HL-60 (cell line): ENCODE results near the gene CPLX3.
A peak's percentile ranks its signal among the peaks of the same experiment; 100 is the strongest.

ENCODE experiments used
- DNase-seq, 2 experiments: peaks; one replicate each; pipeline ENCODE4 v3.0.0-alpha.2; 2010 to 2020; ENCODE audit warnings: low read depth in 1 of 2, low spot score in 1 of 2
- H3K27ac ChIP-seq: fragments of 250-450 bp; sonication (Bioruptor Pico); replicated peaks from 2 replicates; pipeline ENCODE4 v1.5.1; 2020; ENCODE audit warnings: mild to moderate bottlenecking, moderate library complexity
- H3K27me3 ChIP-seq: fragments of 250-450 bp; sonication (Bioruptor Pico); 2 replicates; pipeline ENCODE4 v1.5.1; 2021; ENCODE audit warnings: mild to moderate bottlenecking, moderate library complexity; ENCODE audit not compliant: insufficient read depth, poor library complexity, severe bottlenecking
- H3K4me3 ChIP-seq: replicated peaks from 2 replicates; pipeline ENCODE4 v1.5.1; 2011; ENCODE audit warnings: mild to moderate bottlenecking, control low read depth, low read length; ENCODE audit not compliant: insufficient read depth
- CTCF ChIP-seq: IDR thresholded peaks from one replicate; pipeline ENCODE4 v1.5.1; 2011; ENCODE audit warnings: low read length, control low read depth, inconsistent platforms; ENCODE audit not compliant: insufficient read depth
- GABPA ChIP-seq: IDR thresholded peaks from 2 replicates; pipeline ENCODE4 v1.6.1; 2012; ENCODE audit warnings: low read depth
- POLR2AphosphoS5 ChIP-seq: IDR thresholded peaks from 2 replicates; pipeline ENCODE4 v1.6.1; 2012; ENCODE audit warnings: low read depth
- REST ChIP-seq: IDR thresholded peaks from 2 replicates; pipeline ENCODE4 v1.6.1; 2012; ENCODE audit warnings: low read depth; ENCODE audit not compliant: insufficient replicate concordance
- SPI1 ChIP-seq: IDR thresholded peaks from 2 replicates; pipeline ENCODE4 v1.6.1; 2012; ENCODE audit warnings: low read depth, mild to moderate bottlenecking, borderline replicate concordance

Gene CPLX3

GRCh38 chr15:74789171-74789631, 37.2 kb upstream of the CPLX3 start:
- Histone ChIP-seq H3K27ac (peak overlapping the region; percentile 91), H3K4me3 (peak overlapping the region; percentile 43), H3K27me3 (no peaks in the 10 kb centered on the region)
- DNase-seq = peak in 1 of 2 experiments; percentile 39
- TF ChIP-seq POLR2AphosphoS5 = no peak
- TF ChIP-seq GABPA = no peak
- no peak for TF ChIP-seq SPI1
- TF ChIP-seq REST = no peak
- TF ChIP-seq CTCF = no peak

- no peaks in the 10 kb centered on the region for H3K27me3 ChIP-seq
- no peak for DNase-seq
Measured at GRCh38 chr15:74789741-74790079, 36.7 kb upstream of the CPLX3 start.

More at GRCh38 chr15:74789741-74790079, 36.7 kb upstream of the CPLX3 start:
- TF ChIP-seq REST (no peak), CTCF (no peak), SPI1 (no peak), GABPA (no peak), POLR2AphosphoS5 (no peak)
- H3K27ac ChIP-seq = peak overlapping the region; percentile 91
- H3K4me3 ChIP-seq = peak overlapping the region; percentile 43
